GM19397 (cell line): ENCODE data around the gene ATXN10.
"Not testable (repeated sequence)": the region's sequence is repeated elsewhere in the genome, so short reads cannot be mapped to it uniquely, and the experiment has no call there.

Experiments
- ATAC-seq: cut with Tn5 transposase; IDR thresholded peaks from one replicate; pipeline ENCODE4 v1.9.1; 2021; ENCODE audit warnings: mild to moderate bottlenecking, moderate library complexity; ENCODE audit not compliant: unreplicated experiment

ATXN10 gene

DNA sequence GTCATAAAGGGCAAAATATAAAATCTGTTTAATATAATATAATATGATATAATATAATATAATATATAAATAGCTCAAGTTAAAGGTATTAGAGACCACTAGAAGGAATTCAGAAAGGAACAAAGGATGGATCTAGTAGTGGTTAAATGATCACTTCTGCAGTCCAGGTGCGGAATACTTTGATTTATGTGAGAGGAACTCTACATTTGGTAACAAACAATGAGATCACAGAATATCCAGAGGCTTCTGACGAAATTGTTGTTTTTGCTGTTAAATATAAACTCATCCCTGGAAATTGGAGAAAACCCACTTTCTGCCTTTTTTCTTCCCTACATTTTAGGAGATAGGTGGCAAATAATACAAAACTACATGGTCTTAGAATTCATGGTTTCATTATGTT, 36.0 kb downstream of the ATXN10 start:
- no peak for ATAC-seq

DNA sequence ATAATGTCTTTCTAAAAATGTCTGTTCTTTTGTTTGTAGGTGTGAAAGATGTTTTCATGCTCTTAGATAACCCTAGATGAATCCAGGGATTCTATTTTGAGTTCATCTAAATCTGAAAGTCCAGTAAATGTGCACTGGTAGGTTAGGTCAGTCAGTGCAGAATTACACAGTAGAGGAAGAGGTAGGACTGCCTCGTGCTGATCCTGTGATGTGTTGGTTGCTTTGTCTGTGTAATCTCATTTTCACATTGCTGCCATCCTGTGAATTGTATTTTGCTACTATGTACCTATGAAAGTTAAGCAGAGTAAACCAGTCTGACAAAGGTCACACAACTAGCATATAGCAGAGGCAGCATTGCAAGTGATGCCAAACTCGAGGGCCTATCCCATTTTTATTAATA, 36.5 kb downstream of the ATXN10 start:
- no peak for ATAC-seq

DNA sequence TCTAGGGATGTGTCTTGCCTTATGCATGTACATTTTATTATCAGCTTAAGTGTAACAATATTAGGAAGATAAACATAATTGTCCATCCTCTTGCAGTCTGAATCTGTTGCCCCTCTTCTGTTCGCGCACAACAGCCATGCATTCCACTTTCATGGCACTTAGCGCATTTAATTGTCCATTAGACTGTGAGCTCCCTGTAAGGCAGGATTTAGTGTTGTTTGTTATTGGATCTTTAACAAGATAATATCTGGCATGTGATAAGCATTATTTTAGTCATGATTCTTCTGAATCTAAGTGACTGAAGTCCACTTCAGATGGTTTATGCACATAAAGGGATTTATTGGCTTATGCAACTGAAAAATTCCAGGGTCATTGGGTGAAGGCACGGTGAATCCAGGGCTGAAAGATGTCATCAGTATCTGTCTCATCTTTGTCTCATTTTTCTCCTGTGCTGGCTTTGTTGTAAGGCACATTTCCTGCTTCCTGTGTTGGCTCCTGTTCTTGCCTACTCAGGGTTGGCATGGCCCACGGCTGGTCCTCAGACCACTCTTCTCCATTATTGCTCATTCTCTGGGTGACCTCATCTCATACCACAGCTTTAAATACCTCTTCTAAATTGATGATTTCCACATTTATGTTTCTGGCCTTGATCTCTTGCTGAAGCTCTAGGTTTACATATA, 37.6 kb downstream of the ATXN10 start:
- no peak for ATAC-seq

DNA sequence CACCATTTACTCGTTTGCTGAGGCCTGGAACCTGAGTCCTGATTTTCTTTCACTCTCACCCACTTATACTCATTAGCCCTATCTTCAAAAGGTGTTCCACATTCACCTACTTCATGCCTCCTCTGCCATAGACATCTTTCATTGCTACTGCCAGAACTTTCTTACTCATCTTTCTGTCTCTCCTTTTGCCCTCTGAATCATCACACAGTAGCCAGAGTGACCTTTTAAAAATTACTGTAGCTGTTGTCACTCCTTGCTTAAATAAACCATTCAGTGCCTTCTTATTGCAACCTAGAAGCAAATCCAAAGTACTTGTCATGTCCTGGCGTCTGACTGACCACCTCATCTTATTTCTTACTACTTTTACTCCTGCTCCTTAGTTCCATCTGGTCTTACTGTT, 38.2 kb downstream of the ATXN10 start:
- ATAC-seq, result no peak

DNA sequence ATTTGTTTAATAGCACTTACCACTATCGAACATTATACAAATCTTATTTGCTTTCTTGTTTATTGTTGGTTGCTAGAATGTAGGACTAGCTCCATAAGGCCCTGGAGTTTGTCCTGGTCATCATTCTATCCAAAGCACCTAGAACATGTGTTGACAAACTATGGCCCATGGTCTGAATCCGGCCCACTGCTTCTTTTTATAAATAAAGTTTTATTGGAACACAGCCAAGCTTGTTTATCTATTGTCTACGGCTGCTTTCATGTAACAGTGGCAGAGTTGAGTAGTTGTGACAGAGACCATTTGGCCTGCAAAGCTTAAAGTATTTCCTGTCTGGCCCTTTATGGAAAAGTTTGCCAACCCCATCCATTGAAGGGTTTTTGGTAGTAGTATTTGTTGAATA, 38.8 kb downstream of the ATXN10 start:
- ATAC-seq, result no peak

DNA sequence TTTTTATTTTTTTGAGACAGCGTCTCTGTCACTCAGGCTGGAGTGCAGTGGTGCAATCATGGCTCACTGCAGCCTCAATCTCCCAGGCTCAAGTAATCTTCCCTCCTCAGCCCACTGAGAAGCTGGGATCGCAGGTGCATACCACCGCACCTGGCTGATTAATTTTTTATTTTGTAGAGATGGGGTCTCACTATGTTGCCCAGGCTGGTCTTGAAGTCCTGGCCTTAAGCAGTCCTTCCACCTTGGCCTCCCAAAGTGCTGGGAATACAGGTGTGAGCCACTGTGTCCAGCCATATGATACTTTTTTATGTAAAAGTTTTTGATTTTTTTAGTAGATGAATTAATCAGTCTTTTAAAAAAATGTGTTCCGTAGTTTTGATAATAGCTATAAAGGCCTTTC, 42.8 kb downstream of the ATXN10 start:
- not testable (repeated sequence) for ATAC-seq

DNA sequence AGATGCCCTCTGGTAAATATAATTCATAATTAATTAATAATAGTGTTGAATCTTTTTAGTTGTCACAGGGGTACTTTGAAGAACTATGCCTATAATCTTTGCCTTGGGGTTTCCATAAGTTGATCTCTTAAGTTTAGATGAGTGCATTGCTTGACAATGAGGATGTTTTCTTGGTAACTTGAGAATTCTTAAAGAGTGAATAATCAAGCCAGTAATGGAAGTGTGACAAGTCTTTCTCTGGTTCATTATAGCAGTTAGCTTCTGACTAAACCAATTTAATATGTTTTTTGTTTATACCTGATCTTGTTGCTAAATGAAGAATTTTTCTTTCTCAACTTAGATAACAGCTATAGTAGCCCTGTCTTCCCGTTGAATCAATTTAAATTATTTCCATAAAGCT, 46.2 kb downstream of the ATXN10 start:
- ATAC-seq, result no peak

DNA sequence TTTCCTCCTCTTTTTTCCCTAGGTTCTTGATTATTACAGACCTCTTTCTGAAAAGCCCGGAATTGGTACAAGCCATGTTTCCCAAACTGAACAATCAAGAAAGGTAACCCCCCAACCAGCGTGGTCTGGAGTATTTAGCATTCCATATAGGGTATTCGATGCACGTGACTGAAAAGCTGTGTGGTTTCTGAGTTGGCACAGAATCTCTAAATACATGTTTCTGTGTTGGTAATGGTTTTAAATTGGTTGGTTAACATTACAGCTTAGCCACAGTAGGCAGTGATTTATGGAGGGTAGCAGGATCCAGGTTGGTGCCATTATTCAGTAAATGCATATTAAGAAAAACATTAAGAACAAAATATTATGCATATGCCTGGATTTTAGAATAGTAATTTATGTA, 46.8 kb downstream of the ATXN10 start:
- ATAC-seq, result no peak

DNA sequence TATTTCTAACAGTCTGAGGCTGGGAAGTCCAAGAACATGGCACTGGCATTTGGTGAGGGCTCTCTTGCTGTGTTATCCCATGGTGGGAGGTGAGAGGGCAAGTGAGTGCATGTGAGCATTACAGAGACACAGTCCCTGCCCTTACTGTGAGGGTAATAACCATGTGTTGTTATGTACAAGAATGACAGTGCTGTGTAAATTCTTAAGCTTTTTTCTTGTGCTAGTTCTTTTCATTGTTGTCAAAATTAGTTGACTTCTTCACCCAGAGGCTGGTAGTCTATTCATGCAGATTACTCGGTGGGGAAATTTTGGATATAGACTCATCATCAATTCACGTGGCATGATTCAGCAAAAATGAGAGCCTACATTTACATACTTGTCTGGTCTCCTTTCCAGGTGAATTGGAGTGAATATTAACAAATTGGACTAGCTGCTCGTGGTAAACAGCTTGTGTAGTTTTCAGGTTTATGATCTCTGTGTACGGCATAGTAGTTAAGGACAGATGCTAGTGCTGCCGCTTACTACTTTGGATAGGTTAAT, 49.3 kb downstream of the ATXN10 start:
- no peak for ATAC-seq

DNA sequence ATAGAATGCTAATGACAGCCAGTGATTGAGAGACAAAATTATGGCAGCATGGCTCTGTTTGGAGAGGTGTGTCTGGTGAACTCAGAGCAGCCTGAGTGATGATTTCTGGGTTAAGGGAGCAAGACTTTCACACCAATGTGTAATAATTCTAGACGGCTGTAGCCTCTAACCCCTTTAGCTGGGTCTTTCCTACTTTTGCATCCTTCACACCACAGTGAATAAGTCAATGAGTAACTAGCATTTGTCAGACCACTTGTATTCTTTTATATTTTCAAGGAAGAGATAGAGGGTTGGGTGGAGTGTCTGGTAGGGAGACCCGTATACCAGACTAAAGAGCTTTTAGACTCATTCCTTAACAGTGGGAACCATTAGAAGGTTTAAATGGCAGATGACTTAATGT, 50.4 kb downstream of the ATXN10 start:
- ATAC-seq, result no peak

DNA sequence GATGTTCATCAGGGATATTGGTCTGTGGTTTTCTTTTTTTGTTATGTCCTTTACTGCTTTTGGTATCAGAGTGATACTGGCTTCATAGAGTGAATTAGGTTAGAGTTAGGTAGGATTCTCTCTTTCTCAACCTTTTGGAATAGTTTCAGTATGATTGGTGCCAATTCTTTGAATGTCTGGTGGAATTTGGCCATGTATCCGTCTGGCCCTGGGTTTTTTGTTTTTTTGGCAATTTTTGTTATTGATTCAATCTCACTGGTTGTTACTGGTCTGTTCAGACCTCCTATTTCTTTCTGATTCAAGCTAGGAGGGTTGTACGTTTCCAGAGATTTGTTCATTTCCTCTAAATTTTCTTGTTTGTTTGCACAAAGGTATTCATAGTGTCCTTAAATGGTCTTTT, 54.4 kb downstream of the ATXN10 start:
- ATAC-seq, result no peak

DNA sequence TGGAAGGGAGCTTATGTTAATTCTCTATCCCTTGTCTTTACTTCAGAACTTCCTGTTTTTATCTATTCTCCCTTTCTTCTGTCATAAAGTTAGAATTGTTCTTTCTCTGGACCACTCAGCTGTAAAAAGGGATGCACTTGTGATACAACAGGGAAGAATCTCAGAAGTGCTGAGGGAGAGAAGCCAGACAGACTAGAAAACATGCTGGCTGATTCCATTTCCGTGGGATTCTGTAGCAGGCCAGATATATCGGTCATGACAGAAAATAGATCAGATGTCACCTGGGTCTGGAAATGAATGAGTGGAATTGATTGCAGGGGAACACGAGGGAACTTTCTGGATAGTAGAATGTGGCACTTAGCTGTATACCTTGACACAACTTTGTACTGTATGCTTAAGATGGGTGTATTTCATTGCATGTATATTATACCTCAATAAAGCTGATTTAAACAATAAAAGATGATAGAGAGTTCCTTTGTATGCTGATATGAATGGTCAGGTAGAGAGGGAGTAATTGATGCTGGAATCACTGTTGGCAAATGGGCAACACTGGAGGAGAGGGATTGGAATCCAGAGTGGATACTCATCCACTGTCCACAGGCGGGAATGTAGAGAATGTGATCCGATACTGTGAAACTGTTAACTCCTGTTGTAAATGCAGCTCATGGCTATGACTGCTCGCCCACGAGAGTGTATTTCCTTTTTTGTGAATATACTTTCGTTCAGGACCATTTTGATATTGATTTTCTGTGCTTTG, 59.6 kb downstream of the ATXN10 start:
- ATAC-seq, result no peak

DNA sequence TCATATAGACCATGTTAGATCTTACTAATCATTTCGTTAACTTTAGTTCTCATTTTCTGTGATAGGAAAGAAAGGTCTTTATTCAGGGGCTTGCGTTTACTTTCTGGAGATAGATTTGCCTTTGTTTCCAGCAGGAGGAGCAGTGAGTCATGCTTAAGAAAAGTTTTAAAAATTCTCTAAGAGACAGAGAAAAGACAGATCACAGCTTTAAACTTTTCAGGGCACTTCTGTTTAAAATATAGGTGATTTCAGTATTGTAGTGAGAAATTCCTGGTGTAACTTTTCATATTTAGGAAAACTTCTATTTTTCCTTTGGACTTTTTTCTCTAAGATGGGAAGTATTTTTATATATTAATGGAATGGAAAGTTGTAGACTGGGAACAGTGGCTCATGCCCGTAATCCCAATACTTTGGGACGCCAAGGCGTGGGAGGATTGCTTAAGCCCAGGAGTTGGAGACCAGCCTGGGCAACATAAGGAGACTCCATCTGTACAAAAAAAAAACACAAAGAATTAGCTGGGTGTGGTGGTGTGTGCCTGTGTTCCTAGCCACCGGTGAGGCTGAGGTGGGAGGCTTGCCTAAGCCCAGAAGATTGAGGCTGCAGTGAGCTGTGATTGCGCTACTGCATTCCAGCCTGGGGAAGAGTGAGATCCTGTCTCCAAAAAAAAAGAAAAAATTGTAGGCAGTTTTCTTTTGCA, 60.3 kb downstream of the ATXN10 start:
- ATAC-seq, result no peak

DNA sequence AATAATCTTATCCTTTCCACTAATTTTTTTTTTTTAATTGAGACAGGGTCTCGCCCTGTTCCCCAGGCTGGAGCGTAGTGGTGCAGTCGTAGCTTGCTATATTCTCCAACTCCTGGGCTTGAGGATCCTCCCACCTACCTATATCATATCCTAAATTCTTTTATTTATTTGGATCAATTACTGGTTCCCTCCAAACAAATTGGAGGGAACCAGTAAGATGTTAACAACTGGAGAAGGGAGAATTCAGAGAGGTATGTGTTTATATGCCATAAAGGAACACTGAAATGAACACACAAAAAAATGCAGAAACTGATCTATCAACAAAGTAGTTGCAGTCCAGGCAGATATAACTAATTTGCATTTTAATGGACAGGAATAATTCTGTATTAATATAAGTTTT, 63.6 kb downstream of the ATXN10 start:
- no peak for ATAC-seq

DNA sequence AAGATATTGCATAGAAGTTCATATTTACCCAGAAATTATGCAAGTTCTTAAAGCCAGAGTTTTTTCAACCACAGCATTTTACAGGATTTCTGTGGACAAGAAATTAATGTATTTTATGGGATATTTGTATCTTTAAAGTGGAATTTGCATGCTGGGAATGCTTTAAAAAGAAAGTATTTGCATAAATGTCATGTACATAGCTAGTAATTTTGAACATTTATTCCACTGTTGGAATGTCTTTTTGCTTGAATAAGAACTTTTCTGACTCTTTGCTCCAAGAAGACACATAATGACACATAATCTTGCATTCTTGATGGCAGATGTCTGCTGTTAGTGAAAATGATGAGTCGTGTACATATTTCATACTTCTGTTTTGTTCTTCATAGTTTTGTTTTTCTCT, 66.6 kb downstream of the ATXN10 start:
- ATAC-seq, result no peak

DNA sequence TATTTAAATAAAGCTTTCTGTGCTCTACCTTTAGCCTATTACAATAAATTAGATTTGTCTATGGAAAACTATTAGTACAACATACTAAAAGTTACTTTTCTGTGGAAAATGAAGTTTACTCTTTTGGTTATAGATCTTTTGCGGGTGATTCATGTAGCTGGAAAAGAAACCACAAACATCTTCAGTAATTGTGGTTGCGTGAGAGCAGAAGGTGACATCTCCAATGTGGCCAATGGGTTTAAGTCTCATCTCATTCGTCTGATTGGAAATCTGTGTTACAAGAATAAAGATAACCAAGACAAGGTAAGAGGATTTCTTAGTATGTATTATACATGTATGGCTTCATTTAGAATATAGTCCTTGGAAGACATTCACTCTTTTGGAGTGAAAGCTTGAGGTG, 68.6 kb downstream of the ATXN10 start:
- no peak for ATAC-seq

DNA sequence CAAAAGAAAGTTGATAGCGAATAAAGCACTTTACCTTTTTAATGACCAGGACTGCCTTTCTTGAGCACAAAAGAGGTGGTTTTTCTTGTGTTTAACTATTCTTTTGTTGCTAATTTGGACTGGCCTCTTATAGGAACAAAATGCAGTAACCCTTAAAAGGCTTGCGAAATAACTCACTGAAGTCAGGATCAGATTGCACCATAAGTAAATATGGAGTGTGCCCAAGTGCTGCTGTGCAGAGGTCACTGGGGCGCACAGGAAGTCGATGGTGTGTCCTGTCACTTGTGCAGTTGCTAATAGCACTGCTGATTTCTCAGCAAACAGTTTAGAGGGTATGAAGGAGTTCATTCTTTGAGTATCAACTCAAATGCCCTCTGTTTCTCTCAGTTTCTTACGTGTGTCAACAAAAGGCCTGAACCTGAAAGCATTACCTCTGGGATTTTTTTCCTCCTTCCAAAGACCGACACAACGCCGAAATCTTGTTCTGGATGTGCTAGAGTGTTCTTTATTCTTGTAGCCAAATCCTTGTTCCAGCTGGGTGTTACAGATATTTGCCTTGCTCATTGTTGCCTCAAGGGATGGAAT, 71.3 kb downstream of the ATXN10 start:
- no peak for ATAC-seq

DNA sequence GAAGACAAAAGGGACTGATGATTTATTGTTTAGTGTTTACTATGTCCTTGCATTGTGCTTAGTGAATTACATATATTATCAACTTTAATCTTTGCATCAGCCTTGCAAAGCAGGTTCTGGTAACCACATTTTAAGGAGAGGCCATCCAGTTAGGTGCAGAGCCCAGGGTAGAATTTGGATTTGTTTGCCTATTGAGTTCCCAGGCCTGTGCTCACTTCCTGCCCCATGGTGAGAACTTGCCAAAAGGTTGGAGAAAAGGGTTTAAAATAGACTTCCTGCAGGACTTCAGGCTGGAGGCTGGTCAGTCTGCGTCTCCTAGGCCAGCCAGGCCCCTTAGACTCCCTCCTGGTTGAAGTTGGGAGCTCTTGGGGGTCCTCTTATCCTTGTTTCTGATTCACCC, 72.1 kb downstream of the ATXN10 start:
- no peak for ATAC-seq

DNA sequence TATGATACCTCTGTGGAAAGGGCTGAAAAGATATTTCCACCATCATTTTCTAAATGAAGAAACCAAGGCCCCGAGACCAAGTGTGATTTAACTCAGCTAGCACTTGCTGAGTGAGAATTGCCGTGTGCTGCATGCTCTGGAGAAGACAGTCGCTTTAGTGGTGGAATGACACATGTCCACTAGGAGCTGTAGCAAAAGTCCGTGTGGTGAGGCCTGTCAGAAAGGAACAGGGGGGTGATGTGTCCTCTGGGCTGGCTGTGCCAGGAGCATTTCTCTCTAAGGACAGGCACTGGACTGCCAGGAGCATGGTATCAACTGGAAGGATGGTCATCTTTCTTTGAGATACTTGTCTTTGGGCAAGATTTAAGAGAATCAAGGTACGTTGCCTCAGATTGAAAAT, 72.8 kb downstream of the ATXN10 start:
- ATAC-seq, result no peak

DNA sequence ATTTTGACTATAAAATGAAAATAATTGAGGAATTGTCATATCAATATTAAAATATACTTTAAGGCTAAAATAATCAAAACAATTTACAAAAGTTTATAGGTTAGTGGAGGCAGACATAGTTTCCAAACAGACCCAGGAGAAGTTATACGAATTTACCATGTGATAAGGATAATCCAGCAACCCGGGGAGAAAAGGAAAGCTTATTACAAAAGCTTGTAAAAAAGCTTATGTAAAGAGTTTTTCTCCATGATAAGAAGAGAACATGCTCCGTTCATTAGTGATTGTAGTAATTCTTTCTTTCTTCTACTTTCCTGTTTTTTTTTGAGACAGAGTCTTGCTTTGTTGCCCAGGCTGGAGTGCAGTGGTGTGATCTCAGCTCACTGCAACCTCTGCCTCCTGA, 79.0 kb downstream of the ATXN10 start:
- no peak for ATAC-seq

DNA sequence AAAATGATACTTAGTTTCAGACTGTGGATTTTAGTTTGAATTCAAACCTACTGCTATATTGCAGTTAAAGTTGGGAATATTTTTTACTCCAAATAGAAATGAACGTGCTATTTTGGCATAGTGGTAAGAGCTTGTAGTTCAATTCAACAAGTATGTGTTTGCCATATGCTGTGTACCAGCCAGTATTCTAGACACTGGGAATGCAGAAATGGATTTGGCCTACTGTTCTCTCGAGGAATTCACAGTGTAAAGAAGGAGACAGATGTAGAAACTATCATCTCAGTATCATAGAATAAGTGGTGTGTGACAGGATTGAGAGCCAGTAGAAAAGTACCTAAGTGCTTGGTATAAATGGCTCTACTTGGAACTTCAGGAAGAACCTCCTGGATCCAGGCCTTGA, 80.4 kb downstream of the ATXN10 start:
- no peak for ATAC-seq

DNA sequence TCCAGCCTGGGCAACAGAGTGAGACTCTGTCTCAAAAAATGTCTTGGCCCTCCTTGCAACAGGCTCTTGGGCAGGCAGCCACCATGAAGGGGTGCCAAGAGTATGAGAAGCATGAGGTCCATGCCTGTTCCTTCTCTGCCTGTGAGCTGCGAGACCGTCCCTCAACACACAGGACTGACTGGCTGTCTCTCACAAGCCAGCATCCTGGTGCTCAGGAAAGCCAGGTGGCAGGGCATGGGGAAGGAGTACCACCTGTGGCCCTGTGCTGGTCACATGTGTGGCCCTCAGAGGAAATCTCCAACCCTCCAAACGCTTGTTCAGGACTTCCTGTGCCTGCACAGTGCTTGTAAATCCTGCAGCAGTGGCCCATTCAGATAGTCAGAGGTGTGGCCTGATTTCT, 83.2 kb downstream of the ATXN10 start:
- ATAC-seq, result no peak
